Measurements from ENCODE around the gene CRYZL1. TPM values are rescaled to one million over a fixed set of nuclear protein-coding genes. Genes with fewer than 3 reads are reported as not detected.

Gene CRYZL1
- polyA plus RNA-seq, 1 donor (not counting 4 experiments of a cell fraction or from before 2014, with no cell fraction given), result 48.9 TPM

- Histone ChIP-seq H2AFZ (ENCODE audit: control insufficient read depth, low read length) (no peak overlapping the region), H3K36me3 (ENCODE audit: control insufficient read depth in 2 of 2, extremely low read depth in 1 of 2, insufficient read depth in 2 of 2, low read length in 2 of 2) (peaks cover 0 to 6% of the 10 kb centered on the region in 2 experiments), H3K9ac (ENCODE audit: control insufficient read depth, extremely low read depth, insufficient read depth, low read length) (no peak overlapping the region), H3K9me3 (ENCODE audit: control insufficient read depth, low read depth, low read length) (no peaks in the 10 kb centered on the region), H3K27me3 (ENCODE audit: control insufficient read depth, extremely low read depth, insufficient read depth, low read length) (no peaks in the 10 kb centered on the region), H3K4me3 (ENCODE audit: control insufficient read depth in 2 of 3, extremely low read depth in 1 of 3, insufficient read depth in 2 of 3, low read depth in 1 of 3, low read length in 3 of 3) (no peak overlapping the region), H3K27ac (ENCODE audit: control insufficient read depth, insufficient read depth, low read length) (no peak overlapping the region), H3K79me2 (ENCODE audit: control insufficient read depth, insufficient read depth, low read length) (no peaks in the 10 kb centered on the region), H3K4me2 (ENCODE audit: control insufficient read depth, extremely low read depth, insufficient read depth, low read depth, low read length) (no peak overlapping the region), H3K9me1 (ENCODE audit: control insufficient read depth, extremely low read depth, insufficient read depth, low read length) (no peaks in the 10 kb centered on the region), H4K20me1 (ENCODE audit: control insufficient read depth, extremely low read depth, insufficient read depth, low read length) (no peaks in the 10 kb centered on the region), H3K4me1 (ENCODE audit: control insufficient read depth, extremely low read depth, insufficient read depth, low read length) (no peaks in the 10 kb centered on the region)
- TF ChIP-seq EZH2 (IDR thresholded peaks at IDR 0.05; ENCODE audit: low read length) (no peak), CTCF (optimal IDR thresholded peaks at IDR 0.05 in 1 of 3, IDR thresholded peaks at IDR 0.05 in 1 of 3, conservative IDR thresholded peaks at IDR 0.05 in 1 of 3; ENCODE audit: extremely low read depth in 1 of 3, insufficient read depth in 2 of 3, low read length in 3 of 3) (no peak)
- dilution Hi-C loops (cut with MboI; ENCODE audit: extremely low pct_ligation_motif_present, low sequenced_read_pairs), result no loop called here
- FAIRE-seq (no peak), DNase-seq (ENCODE audit: low read depth, low spot score) (no peak)
Measured at GRCh38 chr21:33611006-33611744, 30.4 kb downstream of the CRYZL1 start.

GRCh38 chr21:33608559-33608958 lies 33.0 kb downstream of the CRYZL1 start:
- H2AFZ ChIP-seq (ENCODE audit: control insufficient read depth, low read length), result no peak overlapping the region
- no peaks in the 10 kb centered on the region for H4K20me1 ChIP-seq (ENCODE audit: control insufficient read depth, extremely low read depth, insufficient read depth, low read length)
- FAIRE-seq (no peak), DNase-seq (ENCODE audit: low read depth, low spot score) (no peak)
- no peak overlapping the region for H3K4me3 ChIP-seq (ENCODE audit: control insufficient read depth in 2 of 3, extremely low read depth in 1 of 3, insufficient read depth in 2 of 3, low read depth in 1 of 3, low read length in 3 of 3)
- H3K36me3 ChIP-seq (ENCODE audit: control insufficient read depth in 2 of 2, extremely low read depth in 1 of 2, insufficient read depth in 2 of 2, low read length in 2 of 2), result peaks cover 0 to 6% of the 10 kb centered on the region in 2 experiments
- H3K9ac ChIP-seq (ENCODE audit: control insufficient read depth, extremely low read depth, insufficient read depth, low read length), result no peak overlapping the region
- no peaks in the 10 kb centered on the region for H3K79me2 ChIP-seq (ENCODE audit: control insufficient read depth, insufficient read depth, low read length)
- dilution Hi-C loops (cut with MboI; ENCODE audit: extremely low pct_ligation_motif_present, low sequenced_read_pairs), result no loop called here
- no peak overlapping the region for H3K4me2 ChIP-seq (ENCODE audit: control insufficient read depth, extremely low read depth, insufficient read depth, low read depth, low read length)
- no peaks in the 10 kb centered on the region for H3K9me3 ChIP-seq (ENCODE audit: control insufficient read depth, low read depth, low read length)
- no peaks in the 10 kb centered on the region for H3K27me3 ChIP-seq (ENCODE audit: control insufficient read depth, extremely low read depth, insufficient read depth, low read length)
- TF ChIP-seq EZH2 (IDR thresholded peaks at IDR 0.05; ENCODE audit: low read length), result no peak
- TF ChIP-seq CTCF (optimal IDR thresholded peaks at IDR 0.05 in 1 of 3, IDR thresholded peaks at IDR 0.05 in 1 of 3, conservative IDR thresholded peaks at IDR 0.05 in 1 of 3; ENCODE audit: extremely low read depth in 1 of 3, insufficient read depth in 2 of 3, low read length in 3 of 3), result no peak
- H3K9me1 ChIP-seq (ENCODE audit: control insufficient read depth, extremely low read depth, insufficient read depth, low read length), result no peaks in the 10 kb centered on the region
- H3K27ac ChIP-seq (ENCODE audit: control insufficient read depth, insufficient read depth, low read length), result no peak overlapping the region
- no peaks in the 10 kb centered on the region for H3K4me1 ChIP-seq (ENCODE audit: control insufficient read depth, extremely low read depth, insufficient read depth, low read length)
